Ectodermal cell (in vitro differentiated cells): ENCODE results near the gene THEMIS. TPM values are rescaled to one million over a fixed set of nuclear protein-coding genes. Genes with fewer than 3 reads are reported as not detected.

ENCODE experiments used
- H3K27ac ChIP-seq: 2 replicates; pipeline ENCODE4 v1.7.0; 2013; ENCODE audit warnings: mild to moderate bottlenecking, low read depth, low read length; ENCODE audit not compliant: insufficient read depth, poor library complexity, severe bottlenecking
- H3K27me3 ChIP-seq: 2 replicates; pipeline ENCODE4 v1.7.0; 2013; ENCODE audit warnings: mild to moderate bottlenecking, low read length; ENCODE audit not compliant: insufficient read depth, control insufficient read depth, poor library complexity, severe bottlenecking
- H3K36me3 ChIP-seq: one replicate; pipeline ENCODE4 v1.7.0; 2013; ENCODE audit warnings: low read length; ENCODE audit not compliant: control insufficient read depth, insufficient read depth
- H3K4me1 ChIP-seq: one replicate; pipeline ENCODE4 v1.7.0; 2013; ENCODE audit warnings: low read length; ENCODE audit not compliant: control insufficient read depth, insufficient read depth
- H3K4me3 ChIP-seq: 2 replicates; pipeline ENCODE4 v1.7.0; 2013; ENCODE audit warnings: low read depth, low read length, control low read depth; ENCODE audit not compliant: insufficient read depth
- H3K9me3 ChIP-seq: 2 replicates; pipeline ENCODE4 v1.7.0; 2013; ENCODE audit warnings: mild to moderate bottlenecking, low read length, moderate library complexity; ENCODE audit not compliant: control insufficient read depth
- WGBS, 2 experiments: methylation state at CpG; one replicate each; pipeline ENCODE4 v1.1.7; 2013; ENCODE audit warnings: missing lambda C conversion rate in 2 of 2; 5-methylcytosine and 5-hydroxymethylcytosine counted together
- polyA plus RNA-seq, 4 experiments: library from polyadenylated mRNA; stranded (reverse); fragments of 50-300 nt; gene quantifications; one replicate each; pipeline ENCODE4 v1.2.3, GENCODE V29; 2013

Gene THEMIS
- not detected for polyA plus RNA-seq (2013, experiment 1 of 4)
- not detected for polyA plus RNA-seq (2013, experiment 2 of 4)
- not detected for polyA plus RNA-seq (2013, experiment 3 of 4)
- not detected for polyA plus RNA-seq (2013, experiment 4 of 4)

- H3K27me3 ChIP-seq: no peaks in the 10 kb centered on the region
- no peaks in the 10 kb centered on the region for H3K36me3 ChIP-seq
- H3K27ac ChIP-seq: no peak within 1 kb of the TSS
- 85 to 89% methylated on average over 2 of the region's 2 CpGs for WGBS, 2 experiments
- no peak within 1 kb of the TSS for H3K4me3 ChIP-seq
- no peaks in the 10 kb centered on the region for H3K4me1 ChIP-seq
- H3K9me3 ChIP-seq: no peaks in the 10 kb centered on the region
These were observed at the start of gene THEMIS for GRCh38 chr6:127900935-127901334. Gene THEMIS, minus strand, starts transcription at chr6:127901058. Its CDS starts 126 bp downstream, at chr6:127900932.

- Histone ChIP-seq H3K9me3 (no peaks in the 10 kb centered on the region), H3K4me1 (no peaks in the 10 kb centered on the region), H3K27ac (no peak overlapping the region), H3K36me3 (no peaks in the 10 kb centered on the region), H3K27me3 (no peaks in the 10 kb centered on the region), H3K4me3 (no peak overlapping the region)
- 92 to 95% methylated on average over 3 of the region's 3 CpGs for WGBS, 2 experiments
These were observed 48.4 kb upstream of the THEMIS start for GRCh38 chr6:127949251-127949650.

- Histone ChIP-seq H3K4me1 (no peaks in the 10 kb centered on the region), H3K9me3 (no peaks in the 10 kb centered on the region), H3K4me3 (no peak overlapping the region), H3K36me3 (no peaks in the 10 kb centered on the region), H3K27me3 (no peaks in the 10 kb centered on the region), H3K27ac (no peak overlapping the region)
- WGBS, 2 experiments: 97 to 100% methylated on average over 2 of the region's 2 CpGs
These were observed 45.5 kb upstream of the THEMIS start for GRCh38 chr6:127946388-127946787.

- WGBS, 2 experiments: 93 to 94% methylated on average over 3 of the region's 3 CpGs
- no peaks in the 10 kb centered on the region for H3K9me3 ChIP-seq
- no peak overlapping the region for H3K4me3 ChIP-seq
- H3K4me1 ChIP-seq: no peaks in the 10 kb centered on the region
- H3K36me3 ChIP-seq: no peaks in the 10 kb centered on the region
- H3K27ac ChIP-seq: no peak overlapping the region
- H3K27me3 ChIP-seq: no peaks in the 10 kb centered on the region
These were observed 44.7 kb upstream of the THEMIS start for GRCh38 chr6:127945434-127946097.

GRCh38 chr6:127941228-127941627 lies 40.4 kb upstream of the THEMIS start:
- no peaks in the 10 kb centered on the region for H3K27me3 ChIP-seq
- no peaks in the 10 kb centered on the region for H3K4me1 ChIP-seq
- WGBS, 2 experiments: 92 to 94% methylated on average over 5 of the region's 5 CpGs
- no peak overlapping the region for H3K27ac ChIP-seq
- H3K4me3 ChIP-seq: no peak overlapping the region
- no peaks in the 10 kb centered on the region for H3K36me3 ChIP-seq
- no peaks in the 10 kb centered on the region for H3K9me3 ChIP-seq

GRCh38 chr6:127939442-127940066 lies 38.7 kb upstream of the THEMIS start:
- 91 to 97% methylated on average over 2 to 3 of the region's 3 CpGs for WGBS, 2 experiments
- Histone ChIP-seq H3K9me3 (no peaks in the 10 kb centered on the region), H3K27ac (no peak overlapping the region), H3K27me3 (no peaks in the 10 kb centered on the region), H3K4me3 (no peak overlapping the region), H3K4me1 (no peaks in the 10 kb centered on the region), H3K36me3 (no peaks in the 10 kb centered on the region)

GRCh38 chr6:127938701-127939100 lies 37.8 kb upstream of the THEMIS start:
- no peak overlapping the region for H3K27ac ChIP-seq

GRCh38 chr6:127937747-127938146 lies 36.9 kb upstream of the THEMIS start:
- no peak overlapping the region for H3K27ac ChIP-seq
- H3K9me3 ChIP-seq: no peaks in the 10 kb centered on the region
- no peak overlapping the region for H3K4me3 ChIP-seq
- H3K36me3 ChIP-seq: no peaks in the 10 kb centered on the region
- H3K27me3 ChIP-seq: no peaks in the 10 kb centered on the region
- no peaks in the 10 kb centered on the region for H3K4me1 ChIP-seq

More at GRCh38 chr6:127938701-127939100, 37.8 kb upstream of the THEMIS start:
- Histone ChIP-seq H3K4me3 (no peak overlapping the region), H3K27me3 (no peaks in the 10 kb centered on the region), H3K9me3 (no peaks in the 10 kb centered on the region), H3K4me1 (no peaks in the 10 kb centered on the region), H3K36me3 (no peaks in the 10 kb centered on the region)

GRCh38 chr6:127937102-127937501 lies 36.2 kb upstream of the THEMIS start:
- H3K36me3 ChIP-seq: no peaks in the 10 kb centered on the region
- H3K27me3 ChIP-seq: no peaks in the 10 kb centered on the region
- no peak overlapping the region for H3K4me3 ChIP-seq
- WGBS, 2 experiments: 87 to 100% methylated on average over 1 to 2 of the region's 2 CpGs
- H3K9me3 ChIP-seq: no peaks in the 10 kb centered on the region
- no peaks in the 10 kb centered on the region for H3K4me1 ChIP-seq
- no peak overlapping the region for H3K27ac ChIP-seq

- no peak overlapping the region for H3K27ac ChIP-seq
- H3K27me3 ChIP-seq: no peaks in the 10 kb centered on the region
- no peak overlapping the region for H3K4me3 ChIP-seq
- H3K36me3 ChIP-seq: no peaks in the 10 kb centered on the region
- no peaks in the 10 kb centered on the region for H3K9me3 ChIP-seq
- WGBS, 2 experiments: 100% methylated on average over 1 of the region's 1 CpG; no CpG with 5 or more reads in 1 of the 2 experiments
- no peaks in the 10 kb centered on the region for H3K4me1 ChIP-seq
These were observed 34.1 kb upstream of the THEMIS start for GRCh38 chr6:127934956-127935355.
